Tibial artery (tissue), 4 donors: Measurements from ENCODE around the gene BRICD5.

Experiments
- DNase-seq, 2 donors: peaks; one replicate each; pipeline ENCODE4 v3.0.0-alpha.2; 2019
- H3K27ac ChIP-seq, 2 donors: fragments of 200-600 bp; sonication (generic) in 1 of 2; 1 replicate in 1 of 2; 2 replicates in 1 of 2; pipeline ENCODE4 v1.5.1; 2018 to 2019; ENCODE audit warnings: mild to moderate bottlenecking in 1 of 2
- H3K27me3 ChIP-seq, 2 donors: fragments of 200-600 bp; sonication (generic) in 1 of 2; one replicate each; pipeline versions ENCODE4 v1.5.1 to v1.6.0; 2016 to 2019
- H3K36me3 ChIP-seq, 3 donors: fragments of 200-600 bp; sonication (generic) in 2 of 3; one replicate each; pipeline ENCODE4 v1.5.1; 2016 to 2019; ENCODE audit warnings: mild to moderate bottlenecking in 2 of 3
- H3K4me1 ChIP-seq, 4 donors: fragments of 200-600 bp; sonication (generic) in 2 of 4; 1 replicate in 3 of 4; 2 replicates in 1 of 4; pipeline ENCODE4 v1.5.1; 2016 to 2019
- H3K4me3 ChIP-seq, 2 donors: fragments of 200-600 bp; sonication (generic) in 1 of 2; 1 replicate in 1 of 2; 2 replicates in 1 of 2; pipeline ENCODE4 v1.5.1; 2018 to 2019; ENCODE audit warnings: mild to moderate bottlenecking in 2 of 2
- H3K9me3 ChIP-seq, 3 donors: fragments of 200-600 bp; sonication (generic) in 1 of 3; one replicate each; pipeline ENCODE4 v1.5.1; 2016 to 2019
- CTCF ChIP-seq, 2 experiments: fragments of 200-600 bp in 1 of 2; fragments of 450-650 bp in 1 of 2; IDR thresholded peaks; one replicate each; pipeline ENCODE4 v1.5.1; 2017 to 2019; ENCODE audit warnings: antibody characterized with exemption in 2 of 2, mild to moderate bottlenecking in 1 of 2, moderate library complexity in 1 of 2
- intact Hi-C: fragments of 100-400 bp; cut with DNase I; formaldehyde crosslinking; loops from one replicate; pipeline ENCODE4 v1.15.0; 2023; ENCODE audit warnings: low total_unique reads

Gene BRICD5

GRCh38 chr16:2181952-2182351 is 28.7 kb downstream of the BRICD5 start:
- no peaks in the 10 kb centered on the region for H3K9me3 ChIP-seq
- peaks cover 0 to 19% of the 10 kb centered on the region in 2 donors for H3K27me3 ChIP-seq
- H3K36me3 ChIP-seq = peaks cover 7 to 13% (median 12%) of the 10 kb centered on the region in 3 donors
- no peak overlapping the region for H3K4me3 ChIP-seq
- no peak for DNase-seq
- TF ChIP-seq CTCF (IDR thresholded peaks at IDR 0.05) = no peak
- peaks cover 0 to 3% (median 0%) of the 10 kb centered on the region in 4 donors for H3K4me1 ChIP-seq
- no peak overlapping the region for H3K27ac ChIP-seq
- intact Hi-C loops = no loop called here

GRCh38 chr16:2180962-2181923 is 29.4 kb downstream of the BRICD5 start:
- Histone ChIP-seq H3K4me1 (peaks cover 0 to 3% (median 0%) of the 10 kb centered on the region in 4 donors), H3K27me3 (peaks cover 0 to 19% of the 10 kb centered on the region in 2 donors), H3K4me3 (no peak overlapping the region), H3K36me3 (peaks cover 12 to 20% (median 19%) of the 10 kb centered on the region in 3 donors), H3K27ac (no peak overlapping the region), H3K9me3 (no peaks in the 10 kb centered on the region)
- intact Hi-C loops = no loop called here
- DNase-seq = no peak
- TF ChIP-seq CTCF (IDR thresholded peaks at IDR 0.05) = no peak

- no peak for TF ChIP-seq CTCF (IDR thresholded peaks at IDR 0.05)
- Histone ChIP-seq H3K36me3 (peaks cover 20 to 28% (median 27%) of the 10 kb centered on the region in 3 donors), H3K9me3 (no peaks in the 10 kb centered on the region), H3K27ac (no peak overlapping the region), H3K4me1 (peaks cover 0 to 3% (median 0%) of the 10 kb centered on the region in 4 donors), H3K27me3 (peaks cover 0 to 19% of the 10 kb centered on the region in 2 donors), H3K4me3 (no peak overlapping the region)
- DNase-seq = no peak
- intact Hi-C loops = no loop called here
Observed at GRCh38 chr16:2180461-2180860, 30.2 kb downstream of the BRICD5 start.

- Histone ChIP-seq H3K27me3 (peaks cover 0 to 14% of the 10 kb centered on the region in 2 donors), H3K4me3 (no peak overlapping the region), H3K9me3 (no peaks in the 10 kb centered on the region), H3K36me3 (peaks cover 29 to 37% (median 35%) of the 10 kb centered on the region in 3 donors), H3K4me1 (peaks cover 0 to 3% (median 0%) of the 10 kb centered on the region in 4 donors), H3K27ac (no peak overlapping the region)
- DNase-seq = no peak
- no peak for TF ChIP-seq CTCF (IDR thresholded peaks at IDR 0.05)
- intact Hi-C loops = no loop called here
Observed at GRCh38 chr16:2179576-2179975, 31.1 kb downstream of the BRICD5 start.

GRCh38 chr16:2179107-2179501 is 31.6 kb downstream of the BRICD5 start:
- peaks cover 0 to 14% of the 10 kb centered on the region in 2 donors for H3K27me3 ChIP-seq
- no peak for TF ChIP-seq CTCF (IDR thresholded peaks at IDR 0.05)
- intact Hi-C loops = no loop called here
- no peaks in the 10 kb centered on the region for H3K9me3 ChIP-seq
- H3K36me3 ChIP-seq = peaks cover 33 to 41% (median 40%) of the 10 kb centered on the region in 3 donors
- no peak for DNase-seq
- peaks cover 0 to 3% (median 0%) of the 10 kb centered on the region in 4 donors for H3K4me1 ChIP-seq
- H3K27ac ChIP-seq = no peak overlapping the region
- no peak overlapping the region for H3K4me3 ChIP-seq
